ENCODE measurements around the gene TMPRSS9.

GRCh38 chr19:2446381-2446780, 86.3 kb downstream of the TMPRSS9 start:
- TF ChIP-seq EZH2 (IDR thresholded peaks at IDR 0.05; ENCODE audit: low read length, unreplicated experiment): no peak
- TF ChIP-seq CTCF (conservative IDR thresholded peaks at IDR 0.05; ENCODE audit: low read depth, low read length): no peak
- no peak for TF ChIP-seq EZH2phosphoT487 (IDR thresholded peaks at IDR 0.05; ENCODE audit: borderline replicate concordance, low read length)

Measured in PC-3 (cell line).